ENCODE results near the gene CLINT1.

The CLINT1 gene

DNA sequence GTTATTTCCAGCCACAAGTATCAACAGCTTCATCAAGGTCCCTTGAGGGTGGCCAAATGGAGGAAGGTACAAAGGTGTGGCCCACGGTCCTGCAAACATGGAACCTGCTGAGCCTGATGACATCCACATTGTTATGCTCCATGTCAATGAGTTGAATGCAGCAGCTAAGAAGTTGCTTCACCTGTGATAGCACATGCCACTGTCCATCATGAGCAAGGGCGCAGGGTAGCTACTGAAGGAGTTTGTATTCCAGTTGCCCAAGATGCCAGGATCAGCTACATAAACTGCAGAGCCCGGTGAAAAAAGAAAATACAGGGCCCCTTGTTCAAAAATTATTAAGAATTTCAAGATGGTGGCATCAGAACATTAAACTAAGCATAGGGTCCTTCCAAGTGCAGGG is 91.3 kb downstream of the CLINT1 start:
- in situ Hi-C loops (cut with MboI; ENCODE audit: low pct_unique_long_range_greater_than_20kb, low sequenced_read_pairs) = no loop called here
- no peak for DNase-seq

DNA sequence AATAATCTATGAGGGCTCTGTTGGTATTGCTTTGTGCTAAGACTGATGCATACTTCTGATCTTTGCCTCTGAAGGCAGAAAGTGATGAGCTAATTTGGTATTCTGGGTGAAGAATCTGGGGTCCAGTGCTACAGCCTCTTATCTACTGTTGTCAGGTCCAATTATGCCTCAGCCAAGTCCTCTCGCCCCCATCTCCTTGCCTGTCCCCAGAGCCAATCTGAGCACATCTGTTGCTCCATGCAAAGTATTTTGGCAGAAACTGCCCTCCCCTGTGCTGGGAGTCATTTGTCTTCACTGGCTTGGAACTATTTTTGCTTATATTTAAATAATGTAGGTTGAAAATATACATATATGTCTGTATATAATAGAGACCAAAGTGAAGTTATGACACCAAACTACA is 92.0 kb downstream of the CLINT1 start:
- no peak for DNase-seq
- in situ Hi-C loops (cut with MboI; ENCODE audit: low pct_unique_long_range_greater_than_20kb, low sequenced_read_pairs) = no loop called here

DNA sequence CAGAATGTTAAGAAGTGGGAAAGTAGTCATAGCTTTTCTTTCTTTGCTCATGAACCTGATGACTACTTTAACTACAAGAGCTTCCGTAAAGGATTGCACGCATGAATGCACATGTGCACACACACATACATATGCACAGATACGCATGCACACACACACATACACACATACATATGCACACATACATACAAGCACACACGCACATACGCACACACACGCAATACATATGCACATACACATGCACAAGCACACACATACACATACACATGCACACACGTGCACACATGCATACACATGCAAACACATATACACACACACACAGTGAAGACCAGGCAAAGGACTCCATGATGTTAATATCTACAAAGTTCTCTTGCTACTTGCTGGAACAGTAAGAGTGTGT is 92.5 kb downstream of the CLINT1 start:
- no peak for DNase-seq
- in situ Hi-C loops (cut with MboI; ENCODE audit: low pct_unique_long_range_greater_than_20kb, low sequenced_read_pairs) = no loop called here

- in situ Hi-C loops (cut with MboI; ENCODE audit: low pct_unique_long_range_greater_than_20kb, low sequenced_read_pairs) = no loop called here
- no peak for DNase-seq
These were observed 94.4 kb downstream of the CLINT1 start for GRCh38 chr5:157764531-157764930.

DNA sequence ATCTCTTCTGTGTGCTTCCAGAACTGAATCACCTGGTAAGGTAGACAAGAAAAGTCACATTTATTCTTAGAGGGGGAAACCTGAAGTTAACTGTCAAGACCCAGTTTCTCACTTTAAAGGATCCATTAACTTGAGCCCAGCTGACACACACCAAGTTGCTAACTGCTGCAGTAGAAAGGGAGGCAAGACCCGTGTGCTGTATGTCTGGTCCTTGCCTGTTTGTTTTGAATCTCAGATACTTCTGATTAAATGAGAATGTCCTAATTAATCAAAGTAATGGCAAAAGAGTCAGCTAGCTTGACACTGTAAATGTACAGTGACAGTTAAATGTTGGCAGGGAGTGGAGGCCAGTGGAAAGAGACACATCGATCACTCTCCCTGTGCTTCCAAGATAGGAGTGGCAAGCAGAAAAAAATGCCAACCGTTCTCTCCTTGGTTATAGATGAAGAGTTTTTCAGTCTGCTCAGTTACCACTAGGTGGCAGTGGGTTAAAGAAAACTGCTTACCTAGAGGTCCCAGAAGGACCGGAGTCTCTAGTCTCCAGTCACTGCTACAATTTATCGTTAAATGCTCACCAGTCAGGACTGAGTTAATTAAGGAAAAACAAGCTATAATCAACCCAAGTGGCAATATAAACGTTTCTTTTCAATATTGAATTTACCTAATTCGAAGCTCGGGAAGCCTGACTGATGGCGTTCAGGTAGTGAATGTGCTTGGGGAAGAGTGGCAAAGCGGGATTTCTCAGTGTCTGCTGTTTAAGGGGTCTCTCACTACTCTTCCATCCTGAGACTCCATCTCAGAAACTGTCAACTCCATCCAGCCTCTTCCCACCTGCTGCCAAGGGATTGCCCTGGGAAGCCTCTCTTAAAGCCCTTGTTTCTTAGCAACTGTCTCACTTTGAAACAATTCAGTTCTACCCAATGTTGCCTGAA is 97.0 kb downstream of the CLINT1 start:
- in situ Hi-C loops (cut with MboI; ENCODE audit: low pct_unique_long_range_greater_than_20kb, low sequenced_read_pairs) = no loop called here
- DNase-seq = peak; percentile 75

DNA sequence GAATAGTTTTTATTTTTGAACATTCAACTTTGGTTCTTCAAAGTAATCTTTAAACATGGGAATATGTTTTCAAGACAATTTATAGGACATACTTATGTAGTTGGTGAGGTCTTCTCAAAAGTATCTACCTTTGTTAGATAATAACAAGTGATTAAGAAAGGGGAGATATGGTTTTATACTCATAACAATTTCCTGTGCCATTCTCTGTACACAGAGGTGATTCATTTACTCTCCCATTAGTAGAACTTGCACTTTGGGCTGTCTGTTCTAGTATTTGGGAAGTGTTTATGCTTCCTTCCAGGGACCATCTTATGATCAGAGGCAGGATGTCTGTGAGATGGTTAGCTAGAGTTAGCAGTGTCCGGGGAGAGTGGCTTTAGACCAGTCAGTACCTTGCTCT is 100.2 kb downstream of the CLINT1 start:
- in situ Hi-C loops (cut with MboI; ENCODE audit: low pct_unique_long_range_greater_than_20kb, low sequenced_read_pairs) = no loop called here

DNA sequence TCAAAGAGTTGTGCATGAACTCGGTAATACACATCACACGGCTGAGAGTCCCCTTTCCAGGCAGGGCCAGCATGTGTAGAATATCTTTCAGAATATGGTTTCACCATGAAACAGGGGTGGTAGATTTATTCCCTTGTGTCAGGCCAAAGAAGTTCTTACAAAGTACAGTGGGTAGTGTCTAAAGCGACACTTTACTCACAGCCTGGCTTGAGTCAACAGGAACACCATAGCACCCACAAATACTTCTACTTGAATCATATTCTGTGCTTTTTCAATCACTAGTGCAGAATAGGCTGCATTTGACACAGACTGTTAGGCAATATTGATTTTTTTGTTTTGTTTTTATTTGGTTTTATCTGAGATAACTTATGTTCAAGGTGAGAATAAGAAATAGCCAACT is 102.8 kb downstream of the CLINT1 start:
- in situ Hi-C loops (cut with MboI; ENCODE audit: low pct_unique_long_range_greater_than_20kb, low sequenced_read_pairs) = no loop called here
- DNase-seq = no peak

More for the DNA sequence above, 100.2 kb downstream of the CLINT1 start:
- DNase-seq = no peak

DNA sequence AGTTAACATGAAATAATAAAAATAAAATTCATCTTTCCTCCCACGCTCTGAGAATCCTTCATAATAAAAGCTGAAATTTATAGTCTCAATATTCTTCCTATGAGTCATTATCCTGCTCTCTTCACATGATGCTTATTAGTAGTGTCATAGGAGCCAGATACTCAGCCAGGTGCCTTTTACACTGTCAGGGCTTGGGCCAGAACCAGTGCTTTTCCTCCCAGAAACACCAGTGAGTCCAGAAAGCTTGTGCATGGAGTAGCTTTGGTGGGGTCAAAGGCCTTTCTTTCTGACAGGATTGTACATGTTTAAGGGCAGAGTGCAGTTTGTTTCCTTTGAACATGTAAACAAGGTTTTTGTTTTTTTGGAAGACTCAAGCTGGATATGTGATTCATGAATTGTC is 108.6 kb downstream of the CLINT1 start:
- in situ Hi-C loops (cut with MboI; ENCODE audit: low pct_unique_long_range_greater_than_20kb, low sequenced_read_pairs) = no loop called here
- DNase-seq = no peak

- no peak for DNase-seq
- in situ Hi-C loops (cut with MboI; ENCODE audit: low pct_unique_long_range_greater_than_20kb, low sequenced_read_pairs) = no loop called here
These were observed 109.5 kb downstream of the CLINT1 start for GRCh38 chr5:157749462-157749799.

DNA sequence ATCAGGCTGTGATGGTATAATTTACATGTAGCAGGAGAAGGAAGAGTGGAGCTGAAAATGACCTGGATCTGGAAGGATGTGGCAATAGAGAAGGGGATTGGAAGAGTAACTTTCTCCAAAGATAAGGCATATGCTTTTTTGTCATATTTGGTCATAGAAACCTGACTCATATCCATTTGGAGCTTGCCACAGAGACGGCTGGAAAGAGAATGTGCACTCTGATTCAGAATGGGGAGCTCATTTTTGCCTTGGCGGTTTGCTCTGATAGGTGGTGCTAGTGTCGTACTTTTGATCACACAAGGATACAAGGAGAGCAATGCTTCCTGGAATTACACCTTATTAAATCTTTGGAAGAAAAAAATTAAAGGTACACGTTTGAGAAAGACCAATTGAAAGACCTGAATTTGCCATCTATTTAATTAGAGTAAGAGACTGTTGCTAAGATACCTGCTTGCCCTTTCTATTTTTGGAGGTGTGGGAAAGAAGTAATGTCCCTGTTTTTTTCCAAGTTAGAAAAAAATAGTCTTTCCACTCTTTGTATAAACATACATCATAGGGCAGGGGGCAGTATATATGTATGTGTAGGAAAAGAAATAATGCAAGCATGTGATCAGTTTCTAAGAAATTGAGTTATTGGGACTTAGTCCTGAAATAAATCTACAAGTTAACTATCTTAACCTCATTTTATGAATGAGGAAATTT is 110.0 kb downstream of the CLINT1 start:
- DNase-seq = no peak
- in situ Hi-C loops (cut with MboI; ENCODE audit: low pct_unique_long_range_greater_than_20kb, low sequenced_read_pairs) = no loop called here

DNA sequence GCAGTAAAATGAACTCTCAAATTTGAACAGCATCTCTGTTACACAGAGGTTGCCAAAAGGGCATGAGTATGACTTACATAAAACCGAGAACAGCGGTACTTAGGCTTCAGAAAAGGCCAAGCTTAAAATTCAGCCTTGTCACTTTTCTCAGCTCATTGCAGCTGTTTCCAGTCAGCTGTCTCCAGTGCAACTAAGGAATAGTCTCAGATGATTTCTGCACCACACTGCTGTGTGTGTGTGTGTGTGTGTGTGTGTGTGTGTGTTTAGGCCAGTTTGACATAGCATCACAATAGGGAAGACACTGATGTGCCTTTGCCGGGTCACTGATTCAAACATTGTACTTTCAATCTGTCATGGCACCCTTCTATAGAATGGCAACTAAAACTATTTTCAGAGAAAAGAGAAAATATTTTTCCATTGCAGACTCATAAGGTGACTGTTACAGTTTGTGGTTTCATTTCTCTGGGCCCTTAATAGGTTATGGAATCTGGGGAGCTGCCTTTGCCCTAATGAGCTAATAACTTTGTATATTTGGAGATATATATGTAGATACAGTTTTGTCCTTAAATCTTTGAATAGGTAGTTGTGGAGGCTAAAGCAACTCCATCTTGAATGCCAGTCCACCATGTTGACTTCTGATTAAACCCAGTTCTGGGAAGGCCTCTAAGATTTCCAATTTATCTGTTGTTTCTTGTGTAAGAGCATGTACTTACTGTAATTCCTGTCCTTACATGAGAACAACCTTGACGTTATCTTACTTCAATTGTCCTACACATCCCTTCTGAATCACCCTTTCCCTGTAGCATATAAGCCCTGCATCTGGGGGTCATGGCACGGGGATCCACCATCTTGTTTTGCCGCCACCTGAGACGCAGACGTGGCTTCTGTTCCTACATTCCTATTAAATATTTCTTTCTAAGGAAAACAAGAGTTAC is 110.9 kb downstream of the CLINT1 start:
- no peak for DNase-seq
- in situ Hi-C loops (cut with MboI; ENCODE audit: low pct_unique_long_range_greater_than_20kb, low sequenced_read_pairs) = no loop called here

DNA sequence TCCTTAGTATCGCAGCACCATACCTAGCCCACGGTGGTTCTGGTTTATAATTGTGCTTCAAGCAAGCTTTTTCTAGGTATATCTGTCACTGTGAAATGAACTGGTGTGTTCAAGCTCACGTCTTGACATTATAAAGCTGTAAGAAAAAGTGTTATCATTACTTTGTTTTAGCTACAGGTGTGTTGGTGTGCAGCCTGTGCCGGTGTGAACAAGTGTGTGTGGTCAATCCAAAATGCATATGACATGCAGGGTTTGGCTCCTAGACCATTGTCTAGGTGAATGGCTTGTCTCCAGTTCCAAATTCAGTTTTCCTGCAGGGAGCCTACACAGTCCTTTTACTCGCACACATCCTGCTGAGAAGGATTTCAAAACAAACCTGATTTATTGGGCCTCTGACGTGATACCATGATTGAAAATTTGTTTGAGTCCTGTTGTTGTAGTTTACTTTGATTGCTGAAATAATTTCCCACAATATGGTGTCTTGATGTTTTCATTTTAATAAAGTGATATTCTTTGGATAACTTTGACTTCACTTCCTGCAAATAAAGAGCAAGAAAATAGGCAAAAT is 111.7 kb downstream of the CLINT1 start:
- DNase-seq = no peak
- in situ Hi-C loops (cut with MboI; ENCODE audit: low pct_unique_long_range_greater_than_20kb, low sequenced_read_pairs) = no loop called here

DNA sequence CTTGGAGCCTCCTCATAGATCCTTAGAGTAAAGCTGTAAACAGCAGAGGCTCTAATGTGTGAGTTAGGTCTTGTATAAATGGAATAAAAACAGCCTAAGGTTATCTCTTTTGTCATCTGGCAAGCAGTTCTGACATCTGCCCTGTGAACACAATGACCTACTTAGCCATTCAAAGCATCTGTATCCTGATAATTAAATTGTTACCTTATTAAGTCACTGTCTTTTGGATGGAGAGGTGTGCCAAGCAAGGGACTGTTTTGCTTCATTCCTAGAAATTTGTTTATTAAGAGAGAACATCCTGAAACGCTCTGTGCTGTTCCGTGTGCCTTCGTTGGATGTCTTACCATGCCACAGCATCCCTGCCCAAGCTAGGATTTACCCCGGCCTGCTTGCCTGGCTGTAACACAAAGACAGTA is 113.9 kb downstream of the CLINT1 start:
- no peak for DNase-seq
- in situ Hi-C loops (cut with MboI; ENCODE audit: low pct_unique_long_range_greater_than_20kb, low sequenced_read_pairs) = no loop called here

DNA sequence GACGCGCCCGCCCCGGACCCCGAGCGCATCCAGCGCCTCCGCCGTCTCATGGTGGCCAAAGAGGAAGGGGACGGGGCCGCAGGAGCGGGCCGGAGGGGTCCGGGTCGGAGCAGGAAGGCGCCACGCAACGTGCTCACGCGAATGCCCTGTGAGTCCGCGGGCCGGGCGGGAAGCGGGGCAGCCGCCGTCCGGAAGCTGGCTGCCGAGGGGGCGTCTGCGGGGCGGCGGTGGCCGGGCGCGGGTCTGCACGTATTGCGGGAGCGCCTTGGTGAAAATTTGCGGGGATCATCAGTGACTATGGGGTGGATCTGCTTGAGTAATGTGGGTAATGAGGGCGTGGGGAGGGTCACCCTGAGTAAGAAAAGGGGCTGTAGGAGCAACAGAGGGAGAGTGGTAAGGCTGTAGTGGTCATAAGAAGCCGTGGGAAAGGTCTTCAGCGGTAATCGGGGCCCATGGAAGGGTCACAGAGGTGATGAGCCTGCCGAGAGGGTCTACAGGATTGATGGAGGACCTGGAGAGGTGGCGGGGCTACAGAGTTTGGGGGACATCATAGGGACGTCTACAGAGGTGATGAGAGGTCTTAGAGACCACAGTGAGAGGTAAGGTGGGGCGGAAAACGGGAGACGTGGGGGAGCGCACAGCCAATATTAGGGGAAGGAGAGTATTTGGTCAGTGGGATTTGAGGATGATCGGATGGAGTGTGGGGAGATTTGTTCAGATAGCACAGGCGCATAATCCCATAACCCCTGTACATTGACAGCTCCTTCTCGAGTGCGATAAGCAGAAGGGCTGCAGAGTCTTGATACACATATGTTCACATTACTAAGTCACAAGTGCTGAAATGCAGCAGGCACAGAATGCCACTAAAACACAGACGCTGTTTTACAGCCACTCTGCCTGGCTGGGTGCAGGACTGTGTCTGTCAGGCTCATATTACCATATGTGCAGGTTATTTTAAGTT is 114.6 kb downstream of the CLINT1 start:
- in situ Hi-C loops (cut with MboI; ENCODE audit: low pct_unique_long_range_greater_than_20kb, low sequenced_read_pairs) = no loop called here
- peak; percentile 28 for DNase-seq

DNA sequence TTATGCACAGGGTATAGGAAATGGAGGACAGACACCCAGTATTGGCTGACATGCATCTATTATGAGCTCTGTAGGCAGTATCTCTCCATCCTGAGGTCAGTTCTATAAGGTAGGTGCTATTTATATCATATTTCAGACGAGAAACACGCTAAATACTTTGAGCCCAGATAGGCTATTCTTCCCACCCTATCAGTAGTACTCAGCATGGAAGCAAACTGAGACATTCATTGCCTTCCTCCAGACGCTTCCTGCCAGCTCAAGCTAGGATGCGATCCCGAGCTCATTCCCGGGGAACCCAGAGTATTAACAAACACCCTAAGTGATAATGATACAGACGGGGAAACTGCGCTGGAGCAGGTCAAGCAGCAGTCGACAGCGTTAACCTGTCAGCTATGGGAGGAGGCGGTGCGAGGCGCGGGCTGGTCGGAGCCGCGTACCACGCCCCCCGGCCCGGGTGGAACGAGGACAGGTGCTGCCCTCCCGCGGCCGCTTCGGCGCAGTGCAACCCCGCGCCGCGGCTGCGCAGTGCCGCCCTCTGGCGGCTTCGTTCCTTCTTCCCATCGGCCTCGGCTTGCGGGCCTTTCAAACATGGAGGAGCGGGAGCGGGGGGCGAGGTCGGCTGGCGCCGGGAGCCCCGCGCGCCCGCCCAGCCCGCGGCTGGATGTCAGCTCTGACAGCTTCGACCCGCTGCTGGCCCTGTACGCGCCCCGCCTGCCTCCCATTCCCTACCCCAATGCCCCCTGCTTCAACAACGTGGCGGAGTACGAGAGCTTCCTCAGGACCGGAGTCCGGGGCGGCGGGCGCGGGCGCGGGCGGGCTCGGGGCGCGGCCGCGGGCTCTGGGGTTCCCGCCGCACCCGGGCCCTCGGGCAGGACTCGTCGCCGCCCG is 115.5 kb downstream of the CLINT1 start, which contains the start of gene LSM11:
Gene LSM11, plus strand, starts transcription at position 550 of the 888 bp plus-strand sequence. Its CDS starts 39 bp downstream, at position 589.
- in situ Hi-C loops (cut with MboI; ENCODE audit: low pct_unique_long_range_greater_than_20kb, low sequenced_read_pairs) = no loop called here
- peak; percentile 97 for DNase-seq

- in situ Hi-C loops (cut with MboI; ENCODE audit: low pct_unique_long_range_greater_than_20kb, low sequenced_read_pairs) = no loop called here
- DNase-seq = no peak
These were observed 117.8 kb downstream of the CLINT1 start for GRCh38 chr5:157741131-157741530.

- peak; percentile 42 for DNase-seq
- in situ Hi-C loops (cut with MboI; ENCODE audit: low pct_unique_long_range_greater_than_20kb, low sequenced_read_pairs) = no loop called here
These were observed 118.7 kb downstream of the CLINT1 start for GRCh38 chr5:157740229-157740610.

All from KBM-7 (cell line).